Activated CD4-positive, alpha-beta T cell treated with anti-CD3 and anti-CD28 coated beads for 1 hour (primary cell): ENCODE data around the gene AGPAT3.

ENCODE experiments used
- DNase-seq: peaks from one replicate; pipeline ENCODE4 v3.0.0-alpha.2; 2020

AGPAT3 gene

GRCh38 chr21:44005071-44005470 is 140.0 kb downstream of the AGPAT3 start:
- DNase-seq = no peak

DNA sequence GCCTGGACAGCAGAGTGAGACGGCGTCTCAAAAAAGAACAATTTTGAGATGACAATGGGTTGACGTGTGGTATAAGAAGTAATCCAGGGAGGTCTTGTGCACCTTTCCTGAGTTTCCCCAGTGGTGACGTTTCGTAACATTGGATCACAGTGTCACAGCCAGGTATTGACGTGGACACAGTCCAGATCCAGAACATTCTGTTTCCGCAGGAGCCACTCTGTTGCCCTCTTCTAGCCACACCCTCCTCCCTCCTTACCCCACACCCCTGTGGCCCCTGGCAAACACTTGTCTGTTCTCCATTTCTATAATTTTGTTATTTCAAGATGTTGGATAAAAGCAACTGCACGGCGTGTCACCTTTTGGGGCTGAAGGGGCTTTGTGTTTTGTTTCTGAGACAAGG is 140.6 kb downstream of the AGPAT3 start:
- DNase-seq = no peak

DNA sequence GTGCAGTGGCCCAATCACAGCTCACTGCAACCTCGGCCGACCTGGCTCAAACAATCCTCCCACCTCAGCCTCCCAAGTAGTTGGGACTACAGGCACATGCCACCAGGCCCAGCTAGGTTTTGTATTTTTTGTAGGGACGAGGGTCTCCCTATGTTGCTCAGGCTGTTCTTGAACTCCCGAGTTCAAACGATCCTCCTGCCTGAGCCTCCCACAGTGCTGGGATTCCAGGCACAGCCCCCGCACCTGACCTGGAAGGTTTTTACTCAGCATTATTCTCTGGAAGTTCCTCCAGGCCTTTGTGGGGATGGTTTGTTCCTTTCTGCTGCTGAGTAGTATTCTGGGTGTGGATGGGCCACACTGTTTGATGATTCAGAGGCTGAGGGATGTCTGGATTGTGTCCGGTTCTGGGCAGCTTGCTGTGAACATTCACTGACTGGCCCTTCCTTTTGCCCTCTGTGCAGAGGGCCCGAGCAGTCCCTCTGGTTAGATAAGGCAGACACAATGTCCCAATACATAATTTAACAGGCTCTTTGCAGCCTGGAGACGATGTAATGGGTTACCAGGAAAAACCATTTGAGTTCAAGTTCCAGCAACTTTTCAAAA is 141.1 kb downstream of the AGPAT3 start:
- DNase-seq = no peak

GRCh38 chr21:44006656-44007055 is 141.6 kb downstream of the AGPAT3 start:
- no peak for DNase-seq

DNA sequence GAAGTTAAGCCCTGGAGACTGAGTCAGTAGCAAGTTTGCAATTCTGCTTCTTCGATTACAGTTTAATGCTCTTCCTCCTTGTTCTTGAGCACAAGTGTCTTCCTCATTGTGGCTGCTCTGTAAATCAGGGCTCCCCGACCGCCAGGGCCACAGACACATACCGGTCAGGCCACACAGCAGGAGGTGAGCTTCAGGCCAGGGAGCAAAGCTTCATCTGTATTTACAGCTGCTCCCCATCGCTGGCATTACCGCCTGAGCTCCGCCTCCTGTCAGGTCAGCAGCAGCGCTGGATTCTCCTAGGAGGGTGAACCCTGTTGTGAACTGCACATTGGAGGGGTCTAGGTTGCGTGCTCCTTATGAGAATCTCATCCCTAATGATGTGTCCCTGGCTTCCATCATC is 145.4 kb downstream of the AGPAT3 start:
- no peak for DNase-seq

- DNase-seq = no peak
Measured at GRCh38 chr21:44011123-44011522, 146.1 kb downstream of the AGPAT3 start.

DNA sequence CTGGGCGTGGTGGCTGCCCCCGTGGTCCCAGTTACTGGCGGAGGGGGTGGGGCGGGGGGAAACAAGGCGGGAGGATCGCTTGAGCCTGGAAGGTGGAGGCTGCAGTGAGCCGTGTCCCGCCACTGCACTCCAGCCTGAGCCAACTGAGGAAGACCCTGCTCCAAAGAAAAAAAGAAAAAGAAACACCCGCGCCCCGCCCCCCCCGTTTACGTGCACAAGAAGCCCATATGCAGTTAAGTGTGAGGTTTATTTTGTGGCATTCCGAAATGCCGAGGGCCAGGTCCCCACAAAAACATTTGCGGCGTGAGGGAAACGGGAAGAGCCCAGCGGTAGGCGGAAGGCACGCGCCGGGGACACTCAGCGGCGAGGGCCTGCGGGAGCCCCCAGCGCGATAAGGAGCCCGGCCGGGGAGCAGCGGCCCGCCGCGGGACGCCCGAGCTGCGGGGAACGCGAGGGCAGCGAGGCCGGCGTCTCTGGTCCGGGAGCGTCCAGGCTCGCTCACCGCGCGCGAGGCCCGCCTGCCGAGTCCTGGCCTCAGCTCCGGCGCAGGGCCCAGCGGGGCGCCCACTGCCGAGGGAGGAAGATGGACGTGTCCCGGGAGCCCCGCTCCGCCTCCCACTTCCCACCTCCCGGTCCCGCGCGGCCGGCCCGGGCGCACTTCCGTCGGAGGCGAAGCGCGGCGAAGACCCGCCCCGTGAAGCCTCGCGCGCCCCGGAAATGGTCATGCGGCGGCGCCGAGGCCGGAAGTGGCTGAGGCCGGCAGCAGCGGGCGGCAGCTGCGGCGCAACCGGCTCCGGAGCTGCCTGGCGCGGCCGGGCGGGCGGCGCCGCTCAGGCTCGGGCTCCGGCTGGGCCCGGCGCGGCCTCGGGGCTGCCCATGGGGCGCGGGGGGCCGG is 146.8 kb downstream of the AGPAT3 start, which contains the start of gene TRAPPC10:
TSS of gene TRAPPC10 (plus strand) at position 731 of the 895 bp plus-strand sequence. CDS start 185 bp downstream, outside the sequence.
- peak; percentile 57 for DNase-seq

- DNase-seq = peak; percentile 75
Measured at GRCh38 chr21:44012474-44013379, 147.7 kb downstream of the AGPAT3 start.

DNA sequence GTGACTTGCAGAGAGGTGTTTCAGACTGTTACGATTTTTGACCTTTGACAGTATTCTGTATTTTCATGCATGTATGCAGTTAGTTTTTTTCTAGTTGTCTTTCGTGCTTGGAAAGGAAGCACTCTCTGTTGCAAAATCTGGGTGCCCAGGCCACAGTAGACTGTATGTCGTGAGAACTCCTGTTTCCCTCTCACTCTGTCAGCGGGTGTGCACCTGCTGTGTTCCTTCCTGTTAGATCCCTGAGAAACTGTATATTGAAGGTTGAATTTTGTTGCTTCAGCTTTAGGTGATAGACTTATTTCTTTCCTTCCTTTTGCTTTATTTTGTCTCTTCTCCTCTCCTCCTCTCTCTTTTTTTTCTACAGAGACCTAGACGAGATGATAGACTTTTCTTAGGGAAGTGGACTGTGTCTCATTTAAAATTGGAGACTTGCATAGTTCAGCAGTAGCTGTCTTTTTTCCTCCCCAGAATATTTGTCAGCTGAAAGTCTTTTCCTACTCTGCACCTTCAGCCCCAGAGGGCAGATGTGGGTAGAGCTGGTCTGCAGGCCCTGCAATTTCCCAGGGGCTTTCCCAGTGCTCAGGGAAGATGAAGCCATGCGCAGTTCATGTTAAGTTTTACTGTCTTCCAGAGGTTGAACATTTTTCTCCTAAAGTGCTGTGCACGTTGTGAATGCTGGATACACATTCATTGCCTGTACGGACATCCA is 148.5 kb downstream of the AGPAT3 start:
- DNase-seq = no peak

GRCh38 chr21:44017601-44018000 is 152.6 kb downstream of the AGPAT3 start:
- no peak for DNase-seq

DNA sequence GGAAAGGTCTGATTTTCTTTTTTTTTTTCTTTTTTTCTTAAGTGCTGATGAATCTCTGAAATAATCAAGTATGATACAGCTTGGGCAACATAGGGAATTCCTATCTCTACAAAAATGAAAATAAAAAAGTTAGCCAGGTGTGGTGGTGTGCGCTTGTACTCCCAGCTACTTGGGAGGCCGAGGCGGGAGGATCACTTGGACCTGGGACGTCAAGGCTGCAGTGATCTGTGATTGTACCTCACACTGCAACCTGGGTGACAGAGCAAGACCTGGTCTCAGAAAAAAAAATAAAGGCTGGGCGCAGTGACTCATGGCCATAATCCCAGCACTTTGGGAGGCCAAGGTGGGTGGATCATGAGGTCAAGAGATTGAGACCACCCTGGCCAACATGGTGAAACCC is 153.1 kb downstream of the AGPAT3 start:
- DNase-seq = no peak

GRCh38 chr21:44018813-44019567 is 154.0 kb downstream of the AGPAT3 start:
- no peak for DNase-seq

DNA sequence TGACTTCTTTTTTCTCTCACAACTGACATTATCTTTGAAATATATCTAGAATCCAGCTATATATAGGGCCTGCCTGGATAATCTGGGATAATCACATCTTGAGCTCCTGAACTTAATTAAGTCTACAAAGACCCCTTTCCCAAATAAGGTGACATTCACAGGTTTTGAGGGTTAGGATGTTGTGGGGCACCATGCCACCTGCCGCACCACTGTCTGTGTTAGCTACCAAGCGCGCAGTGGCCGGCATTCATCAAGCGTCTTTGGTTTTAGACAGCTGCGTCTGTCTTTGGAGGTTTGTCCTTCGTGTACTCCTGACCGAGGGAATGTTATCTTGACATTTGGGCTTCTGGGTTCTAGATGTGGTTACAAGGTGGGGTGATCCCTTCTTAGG is 154.5 kb downstream of the AGPAT3 start:
- DNase-seq = no peak

DNA sequence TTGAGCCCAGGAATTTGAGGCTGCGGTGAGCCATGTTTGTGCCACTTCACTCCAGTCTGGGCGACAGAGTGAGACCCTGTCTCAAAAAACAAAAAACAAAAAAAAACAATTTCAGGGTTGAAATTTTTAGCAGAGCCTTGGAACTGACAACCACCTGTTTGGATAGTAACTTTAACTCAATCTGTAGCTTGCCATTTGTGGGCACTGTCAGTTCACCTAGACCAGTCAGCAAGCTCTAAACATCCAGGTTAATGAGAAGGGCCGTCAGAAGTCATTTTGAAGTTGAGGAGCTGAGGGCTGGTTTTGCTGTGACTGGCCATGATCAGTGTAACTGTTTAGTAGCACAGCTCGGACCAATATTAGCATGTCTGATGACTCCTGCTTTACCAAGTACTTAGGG is 155.5 kb downstream of the AGPAT3 start:
- no peak for DNase-seq

DNA sequence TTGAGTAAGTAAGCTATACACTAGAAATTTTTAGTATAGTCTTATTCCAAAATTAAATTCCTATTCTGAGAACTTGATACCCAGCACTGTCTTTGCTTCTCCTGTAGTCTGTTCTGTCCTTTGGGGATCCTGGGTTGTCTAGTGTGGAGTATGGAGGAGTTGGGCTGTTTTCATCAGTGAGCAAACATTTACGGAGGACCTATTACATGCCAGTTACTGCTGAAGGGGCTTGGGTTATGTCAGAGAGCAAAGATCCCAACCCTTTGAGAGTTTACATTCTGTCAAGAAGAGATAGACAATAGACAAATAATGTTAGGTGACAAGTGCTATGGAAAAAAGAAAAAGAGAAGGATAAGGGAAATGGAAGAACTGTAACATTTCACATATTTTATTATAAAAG is 156.0 kb downstream of the AGPAT3 start:
- no peak for DNase-seq

DNA sequence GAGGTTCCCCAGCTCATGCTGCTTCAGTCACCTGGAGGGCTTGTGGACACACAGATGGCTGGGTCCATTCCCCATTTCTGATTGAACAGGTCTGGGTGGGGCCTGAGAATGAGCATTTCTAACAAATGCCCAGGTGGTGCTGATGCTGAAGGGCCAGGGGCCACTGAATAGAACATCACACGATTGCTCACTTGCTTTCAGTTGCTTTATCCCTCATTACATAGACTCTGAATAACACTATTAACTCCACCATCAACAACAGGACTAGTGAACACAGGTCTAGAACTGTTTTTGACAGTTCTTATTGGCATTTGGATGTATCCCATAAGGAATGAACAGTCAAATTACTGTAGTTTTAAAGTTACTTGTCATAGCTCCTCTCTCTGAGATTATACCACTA is 159.2 kb downstream of the AGPAT3 start:
- no peak for DNase-seq

- no peak for DNase-seq
Measured at GRCh38 chr21:44024887-44025353, 159.9 kb downstream of the AGPAT3 start.

DNA sequence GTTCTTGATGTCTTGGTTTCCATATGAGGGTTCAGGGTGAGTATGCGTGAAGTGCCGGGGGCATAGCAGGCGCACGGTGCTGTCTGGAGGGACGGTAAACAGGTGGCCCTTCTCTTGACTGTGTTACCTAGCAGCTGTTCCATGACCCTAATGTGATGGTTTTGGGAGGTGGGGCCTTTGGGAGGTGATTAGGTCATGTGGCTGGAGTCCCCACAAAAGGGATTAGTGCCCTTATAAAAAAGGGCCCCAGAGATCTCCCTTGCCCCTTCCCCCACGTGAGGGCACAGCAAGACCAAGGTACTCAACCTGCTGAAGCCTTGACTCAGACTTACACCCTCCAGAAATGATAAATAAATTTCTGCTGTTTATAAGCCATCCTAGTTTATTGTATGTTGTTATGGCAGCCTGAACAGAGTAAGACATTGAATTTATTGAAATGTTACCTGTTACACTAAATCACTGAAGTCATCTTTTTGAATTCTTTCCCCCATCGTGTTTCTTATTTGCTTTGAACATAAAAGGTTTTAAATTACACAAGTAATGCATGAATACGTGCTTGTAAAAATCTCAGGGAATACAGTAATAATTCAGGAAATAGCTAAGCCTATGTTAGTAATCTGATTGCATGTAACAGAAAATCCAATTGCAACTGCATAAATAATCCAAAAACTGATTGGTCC is 162.7 kb downstream of the AGPAT3 start:
- no peak for DNase-seq

- DNase-seq = no peak
Measured at GRCh38 chr21:44028287-44028659, 163.2 kb downstream of the AGPAT3 start.

DNA sequence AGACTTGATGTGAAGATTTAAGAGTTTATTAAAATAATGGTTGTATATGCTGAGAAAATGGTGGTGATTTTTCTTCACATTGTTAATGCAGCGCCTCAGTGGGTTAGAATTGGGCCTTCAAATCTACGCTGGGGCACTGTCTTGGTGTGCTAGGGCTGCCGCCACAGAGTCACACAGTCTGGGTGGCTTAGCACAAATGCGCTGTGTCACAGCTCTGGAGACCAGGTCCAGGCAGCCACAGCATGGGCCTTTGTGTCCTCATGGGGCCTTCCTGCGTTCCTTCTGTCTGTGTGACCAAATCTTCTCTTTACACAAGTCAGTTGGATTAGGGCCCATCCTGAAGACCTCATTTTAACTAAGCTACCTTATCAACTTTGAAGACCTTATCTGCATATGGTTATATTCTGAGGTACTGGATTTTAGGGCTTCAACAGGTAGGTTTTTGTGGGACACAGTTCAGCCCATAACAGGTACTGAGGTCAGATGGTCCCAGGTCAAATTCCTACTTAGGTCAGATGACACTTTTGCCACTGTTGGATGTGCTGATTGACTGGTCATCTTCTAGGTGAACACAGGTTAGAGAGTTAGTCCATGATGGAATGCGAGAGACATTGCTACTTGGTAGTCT is 164.6 kb downstream of the AGPAT3 start:
- DNase-seq = no peak

DNA sequence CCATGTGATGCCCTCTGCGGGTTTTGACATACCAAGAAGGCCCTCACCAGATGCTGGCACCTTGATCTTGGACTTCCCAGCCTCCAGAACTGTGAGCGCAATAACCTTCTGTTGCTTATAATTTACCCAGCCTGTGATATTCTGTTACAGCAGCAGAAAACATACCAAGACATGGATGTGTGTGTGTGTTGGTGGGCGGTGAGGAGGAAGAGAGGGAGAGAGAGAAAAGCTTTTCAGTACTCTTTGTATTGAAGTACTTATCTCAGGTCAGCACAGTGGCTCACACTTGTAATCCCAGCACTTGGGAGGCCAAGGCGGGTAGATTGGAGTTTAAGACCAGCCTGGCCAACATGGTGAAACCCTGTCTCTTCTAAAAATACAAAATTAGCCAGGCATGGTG is 170.2 kb downstream of the AGPAT3 start:
- DNase-seq = no peak
